Stimulated activated CD8-positive, alpha-beta memory T cell treated with anti-CD3 and anti-CD28 coated beads, Interleukin-4, amount 100 ng/mL, for 4 hours (primary cell): Measurements from ENCODE around the gene SLC5A11.

Experiments used
- DNase-seq, 2 donors: peaks; one replicate each; pipeline ENCODE4 v3.0.0-alpha.2; 2020; ENCODE audit warnings: low read depth in 2 of 2, low spot score in 1 of 2

Gene SLC5A11

GRCh38 chr16:24917236-24917635, 71.5 kb downstream of the SLC5A11 start:
- no peak for DNase-seq

GRCh38 chr16:24917891-24918290, 72.1 kb downstream of the SLC5A11 start:
- no peak for DNase-seq

- no peak for DNase-seq
These were observed 72.9 kb downstream of the SLC5A11 start for GRCh38 chr16:24918641-24919040.

GRCh38 chr16:24919536-24919935, 73.8 kb downstream of the SLC5A11 start:
- no peak for DNase-seq

- DNase-seq, result no peak
These were observed 74.8 kb downstream of the SLC5A11 start for GRCh38 chr16:24920568-24920967.

- DNase-seq, result peak in 1 of 2 donors; percentile 4
These were observed 75.5 kb downstream of the SLC5A11 start for GRCh38 chr16:24921229-24921628.

- DNase-seq, result no peak
These were observed 79.4 kb downstream of the SLC5A11 start for GRCh38 chr16:24925163-24925562.

- no peak for DNase-seq
These were observed 83.6 kb downstream of the SLC5A11 start for GRCh38 chr16:24929409-24929808.

GRCh38 chr16:24930440-24930839, 84.7 kb downstream of the SLC5A11 start:
- DNase-seq, result no peak

GRCh38 chr16:24931091-24931490, 85.3 kb downstream of the SLC5A11 start:
- DNase-seq, result no peak

- DNase-seq, result no peak
These were observed 89.6 kb downstream of the SLC5A11 start for GRCh38 chr16:24935336-24935735.

- DNase-seq, result no peak
These were observed 90.4 kb downstream of the SLC5A11 start for GRCh38 chr16:24936151-24936550.

GRCh38 chr16:24939224-24939623, 93.5 kb downstream of the SLC5A11 start:
- DNase-seq, result no peak

GRCh38 chr16:24939738-24940137, 94.0 kb downstream of the SLC5A11 start:
- no peak for DNase-seq

GRCh38 chr16:24943471-24943870, 97.7 kb downstream of the SLC5A11 start:
- no peak for DNase-seq

GRCh38 chr16:24944206-24944605, 98.4 kb downstream of the SLC5A11 start:
- DNase-seq, result no peak

- no peak for DNase-seq
These were observed 100.4 kb downstream of the SLC5A11 start for GRCh38 chr16:24946155-24946554.

GRCh38 chr16:24950275-24950674, 104.5 kb downstream of the SLC5A11 start:
- DNase-seq, result no peak

- no peak for DNase-seq
These were observed 107.5 kb downstream of the SLC5A11 start for GRCh38 chr16:24953306-24953705.

GRCh38 chr16:24953721-24954120, 108.0 kb downstream of the SLC5A11 start:
- DNase-seq, result no peak

- DNase-seq, result no peak
These were observed 108.4 kb downstream of the SLC5A11 start for GRCh38 chr16:24954137-24954536.

GRCh38 chr16:24955975-24956731, 110.4 kb downstream of the SLC5A11 start:
- no peak for DNase-seq

GRCh38 chr16:24957887-24958286, 112.1 kb downstream of the SLC5A11 start:
- DNase-seq, result no peak
